CD4-positive, alpha-beta T cell treated with Interleukin-17A for 1 hour (primary cell): ENCODE data around the gene NFATC4.

Source experiments
- DNase-seq: peaks from one replicate; pipeline ENCODE4 v3.0.0-alpha.2; 2020

Gene NFATC4

GRCh38 chr14:24390701-24391468, 22.9 kb downstream of the NFATC4 start:
- DNase-seq = no peak

GRCh38 chr14:24392325-24393091, 24.5 kb downstream of the NFATC4 start:
- no peak for DNase-seq

- no peak for DNase-seq
Measured at GRCh38 chr14:24394275-24394674, 26.3 kb downstream of the NFATC4 start.

DNA sequence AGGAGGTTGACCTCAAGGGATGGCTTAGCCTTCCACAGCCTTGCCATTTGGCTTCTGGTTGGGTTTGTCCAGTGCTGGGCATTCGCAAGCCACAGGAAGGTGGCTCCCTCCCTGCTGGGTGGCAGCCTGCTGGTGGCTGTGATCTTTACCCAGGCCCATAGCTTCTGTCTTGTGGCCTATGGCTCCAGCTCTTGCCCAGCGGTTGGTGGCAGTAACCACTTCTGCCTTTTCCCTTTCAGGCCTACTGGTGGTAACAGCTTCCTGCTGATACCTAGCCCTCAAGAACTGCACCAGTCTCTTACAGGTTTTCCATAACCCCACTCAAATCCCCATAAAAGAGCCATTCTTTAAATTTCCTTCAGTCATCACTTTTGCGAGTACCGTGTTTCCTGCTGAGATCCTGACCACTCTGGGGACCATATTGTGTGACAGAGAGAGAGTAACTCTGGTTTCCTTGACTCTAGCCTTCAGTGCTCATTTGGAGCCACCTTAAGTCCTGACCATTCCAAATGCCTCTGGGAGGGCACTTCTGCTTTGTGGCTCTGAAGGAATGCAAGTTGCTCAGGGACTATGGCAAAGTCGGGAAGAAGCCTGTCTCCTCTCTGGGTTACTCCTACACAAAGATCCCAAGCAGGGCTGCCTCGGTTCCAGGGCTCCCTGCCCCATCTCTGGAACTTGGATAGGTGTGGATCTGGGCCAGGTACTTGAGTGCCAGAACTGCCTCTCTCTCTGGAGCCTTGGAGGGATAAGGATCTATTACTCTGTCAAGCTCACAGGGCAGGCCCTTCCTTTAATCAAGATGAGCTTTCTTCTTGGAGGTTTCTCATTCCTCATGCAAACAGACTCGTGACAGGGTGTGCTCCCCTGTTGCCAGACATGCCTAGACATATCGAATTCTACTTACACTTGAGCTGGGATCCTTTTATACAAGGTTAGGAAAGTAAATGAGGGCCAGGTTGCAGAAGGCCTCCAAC, 27.9 kb downstream of the NFATC4 start:
- DNase-seq = no peak

GRCh38 chr14:24397639-24398292, 29.8 kb downstream of the NFATC4 start:
- DNase-seq = no peak

GRCh38 chr14:24398293-24398652, 30.3 kb downstream of the NFATC4 start:
- DNase-seq = no peak

DNA sequence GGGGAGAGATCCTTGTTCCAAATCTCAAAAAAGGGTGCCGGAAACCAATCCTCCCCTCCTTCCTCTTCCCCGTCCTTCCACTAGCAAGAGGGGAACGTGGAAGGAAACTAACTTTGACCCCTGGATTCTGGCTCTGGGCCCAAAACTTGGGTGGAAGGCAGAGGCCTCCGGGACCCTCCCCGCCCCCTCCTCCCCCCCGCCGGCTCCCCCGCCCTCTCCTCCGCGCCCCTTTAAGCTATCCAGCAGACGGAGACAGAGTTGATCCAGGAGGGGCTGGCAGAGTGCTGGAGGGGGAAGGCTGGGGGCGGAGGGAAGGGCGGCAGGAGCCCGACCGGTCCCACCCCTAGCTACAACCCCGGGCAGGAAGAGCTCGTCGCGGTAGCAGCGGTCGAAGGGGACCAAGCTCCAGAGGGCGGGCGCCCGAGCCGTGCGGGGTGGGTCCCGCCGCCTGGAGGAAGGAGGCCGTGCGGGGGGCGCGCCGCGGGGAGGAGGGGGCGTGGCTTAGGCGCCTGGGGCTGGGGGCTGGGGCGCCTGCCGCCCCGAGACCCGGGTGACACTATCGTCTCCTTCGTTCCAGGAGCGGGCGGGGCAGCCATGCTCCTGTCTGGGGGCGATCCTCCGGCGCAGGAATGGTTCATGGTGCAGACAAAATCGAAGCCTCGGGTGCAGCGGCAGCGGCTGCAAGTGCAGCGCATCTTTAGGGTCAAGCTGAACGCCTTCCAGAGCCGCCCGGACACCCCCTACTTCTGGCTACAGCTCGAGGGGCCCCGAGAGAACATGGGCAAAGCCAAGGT, 30.9 kb downstream of the NFATC4 start, which contains the start of gene NYNRIN:
TSS of gene NYNRIN (plus strand) at position 351 of the 794 bp plus-strand sequence. CDS start at position 595, 244 bp downstream.
- peak; percentile 20 for DNase-seq

- DNase-seq = no peak
Measured at GRCh38 chr14:24399447-24399822, 31.5 kb downstream of the NFATC4 start.

DNA sequence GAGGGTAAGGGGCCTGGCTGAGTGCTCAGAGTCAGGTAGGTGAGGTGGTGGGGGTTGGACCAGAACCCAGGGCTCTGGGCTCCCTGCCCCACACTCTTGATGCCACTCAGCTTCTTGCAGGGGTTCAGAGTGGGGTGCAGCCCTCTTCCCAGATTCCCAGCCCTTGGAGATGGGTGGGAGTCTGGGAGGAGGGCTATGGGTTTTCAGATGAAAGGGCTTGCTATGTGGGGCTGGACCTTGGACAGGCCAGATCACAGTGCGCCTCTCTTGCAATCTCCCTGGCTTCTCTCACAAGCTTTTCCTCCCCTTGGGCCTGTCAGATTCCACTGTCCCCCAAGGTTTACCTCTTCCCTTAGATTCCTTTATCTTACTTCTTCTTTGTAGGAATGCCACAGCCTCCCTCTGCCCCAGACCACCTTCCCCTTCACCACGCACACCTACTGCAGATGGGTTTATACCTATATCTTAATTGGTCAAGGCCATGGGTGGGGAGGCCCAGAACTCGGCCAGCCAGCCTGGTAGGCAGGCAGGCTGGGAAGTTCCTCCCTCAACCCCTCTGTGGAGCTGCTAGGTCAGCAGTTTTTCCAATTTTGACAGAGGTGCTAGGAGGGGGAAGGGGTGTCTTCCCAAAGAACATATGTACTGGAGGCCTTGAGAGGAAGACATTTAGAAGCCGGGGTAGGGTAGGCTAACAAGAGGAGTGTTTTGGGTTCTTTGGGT, 32.2 kb downstream of the NFATC4 start:
- DNase-seq = no peak

DNA sequence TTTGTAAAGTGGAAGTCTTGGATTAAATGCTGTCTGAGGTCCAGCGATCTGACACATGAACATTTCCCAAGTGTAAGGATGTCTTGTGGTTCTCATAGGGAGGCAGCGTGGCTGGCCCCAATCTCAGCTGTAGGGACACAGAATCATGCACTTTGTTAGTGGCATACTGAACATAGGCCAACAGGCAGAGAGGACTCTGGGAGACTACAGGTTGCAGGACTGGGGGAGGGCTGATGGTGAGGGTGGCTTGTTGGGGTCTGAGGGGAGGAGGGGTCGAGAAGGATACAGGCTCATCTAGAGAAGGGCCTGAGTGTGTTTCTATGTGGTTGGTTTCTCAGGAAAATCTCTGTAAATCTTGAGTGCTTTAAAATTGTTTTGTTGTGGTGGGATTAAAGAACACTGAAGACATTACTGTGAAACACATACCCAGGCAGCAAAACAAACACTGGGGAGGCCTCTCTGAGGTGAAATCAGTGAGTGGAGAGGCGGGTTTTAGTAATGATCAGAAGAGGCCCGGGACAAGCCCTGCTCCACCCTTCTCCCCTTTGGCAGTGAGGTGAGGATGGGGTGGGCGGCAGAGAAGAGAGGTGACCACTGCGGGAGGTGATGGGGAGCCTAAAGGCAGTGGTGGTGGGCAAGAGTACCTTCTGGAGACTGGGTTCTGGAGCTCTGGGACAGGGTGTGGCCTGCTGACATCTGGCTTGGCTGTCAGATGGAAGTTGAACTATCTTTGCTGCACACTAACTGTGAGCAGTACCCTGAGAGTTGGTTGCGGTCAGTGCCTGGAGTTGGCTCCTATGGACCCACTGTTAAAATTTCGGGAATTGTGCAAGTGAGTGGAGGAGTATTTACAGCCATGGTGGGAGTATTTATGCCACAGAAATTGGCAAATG, 34.1 kb downstream of the NFATC4 start:
- DNase-seq = no peak

GRCh38 chr14:24403294-24403998, 35.5 kb downstream of the NFATC4 start:
- no peak for DNase-seq

DNA sequence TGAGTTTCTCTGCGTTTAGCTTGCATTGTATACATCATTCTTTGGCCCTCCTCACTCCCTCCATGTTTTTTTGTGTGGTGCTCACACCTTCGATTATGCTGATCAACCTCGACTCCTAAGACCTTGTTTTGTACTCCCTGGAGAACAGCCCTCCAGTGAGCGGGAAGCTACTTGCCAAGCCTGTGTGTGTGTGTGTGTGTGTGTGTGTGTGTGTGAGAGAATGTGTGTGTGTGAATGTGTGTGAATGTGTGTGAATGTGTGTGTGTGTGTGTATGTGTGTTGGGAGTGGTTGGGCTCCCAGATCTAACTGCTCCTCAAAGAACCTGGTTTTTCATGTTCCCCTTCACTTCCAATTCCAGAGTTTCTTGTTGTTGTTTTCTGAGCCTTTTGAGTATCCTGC, 36.8 kb downstream of the NFATC4 start:
- DNase-seq = no peak

- DNase-seq = no peak
Measured at GRCh38 chr14:24406416-24406815, 38.4 kb downstream of the NFATC4 start.

DNA sequence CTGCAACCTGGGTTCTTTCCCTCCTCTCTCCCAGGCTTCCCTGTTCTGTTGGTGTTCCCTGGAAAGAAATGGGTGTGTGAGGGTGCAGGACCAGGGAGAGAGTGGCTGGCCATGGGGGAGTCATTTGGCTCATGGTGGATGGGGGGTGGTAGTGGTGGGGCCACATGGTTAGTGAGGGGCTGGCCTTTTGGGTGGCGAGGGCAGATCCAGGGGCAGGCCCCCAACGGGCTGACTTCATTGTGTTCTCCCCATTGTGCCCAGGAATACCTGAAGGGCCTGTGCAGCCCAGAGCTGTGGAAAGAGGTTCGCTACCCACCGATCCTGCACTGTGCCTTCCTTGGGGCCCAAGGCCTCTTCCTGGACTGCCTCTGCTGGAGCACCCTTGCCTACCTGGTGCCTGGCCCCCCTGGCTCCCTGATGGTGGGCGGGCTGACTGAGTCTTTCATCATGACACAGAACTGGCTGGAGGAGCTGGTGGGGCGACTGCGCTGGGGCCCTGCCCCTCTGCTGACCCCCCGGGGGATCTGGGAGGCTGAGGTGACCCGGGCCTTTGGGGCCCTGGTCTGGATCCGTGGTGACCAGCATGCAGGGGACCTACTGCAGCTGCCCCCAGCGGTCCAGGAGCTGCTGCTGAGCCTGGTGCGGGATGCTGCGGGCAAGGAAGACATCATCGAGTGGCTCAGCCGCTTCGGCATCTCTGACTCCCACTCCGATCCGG, 39.8 kb downstream of the NFATC4 start:
- no peak for DNase-seq

DNA sequence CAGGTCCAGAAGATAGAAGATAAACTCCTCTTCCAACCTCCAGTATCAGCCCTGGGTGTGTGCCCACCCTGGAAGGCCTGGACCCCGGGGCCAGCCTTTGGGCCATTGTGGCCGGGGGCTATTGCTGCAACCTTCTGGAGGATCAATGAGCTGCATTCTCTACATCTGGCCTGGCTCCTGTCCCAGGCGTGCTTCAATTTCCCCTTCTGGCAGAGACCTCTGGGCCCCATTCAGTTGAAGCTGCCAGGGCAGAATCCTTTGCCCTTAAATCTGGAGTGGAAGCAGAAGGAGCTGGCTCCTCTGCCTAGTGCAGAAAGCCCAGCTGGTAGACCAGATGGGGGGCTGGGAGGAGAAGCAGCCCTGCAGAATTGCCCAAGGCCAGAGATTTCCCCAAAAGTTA, 40.8 kb downstream of the NFATC4 start:
- no peak for DNase-seq

- no peak for DNase-seq
Measured at GRCh38 chr14:24409192-24409591, 41.2 kb downstream of the NFATC4 start.

GRCh38 chr14:24409956-24410355, 42.0 kb downstream of the NFATC4 start:
- DNase-seq = no peak
